K562 (cell line): ENCODE measurements around the gene ACTRT3. TPM values are rescaled to one million over a fixed set of nuclear protein-coding genes. Genes with fewer than 3 reads are reported as not detected.

ENCODE experiments used
- C11orf30 ChIP-seq: fragments of 450-650 bp; IDR thresholded peaks from 2 replicates; pipeline ENCODE4 v1.6.1; 2016; ENCODE audit warnings: low read depth, mild to moderate bottlenecking
- E2F6 ChIP-seq, 2 experiments: IDR thresholded peaks; 2 replicates each; pipeline ENCODE4 v1.6.1; 2011; ENCODE audit warnings: borderline replicate concordance in 1 of 2, control low read depth in 1 of 2, low read depth in 1 of 2, low read length in 1 of 2, mild to moderate bottlenecking in 1 of 2, mixed read lengths in 1 of 2, moderate library complexity in 1 of 2; ENCODE audit not compliant: insufficient read depth in 1 of 2, insufficient read length in 1 of 2, poor library complexity in 1 of 2, severe bottlenecking in 1 of 2; ENCODE audit errors: extremely low read depth in 1 of 2
- ERF ChIP-seq: fragments of 450-650 bp; formaldehyde crosslinking; IDR thresholded peaks from 2 replicates; pipeline ENCODE4 v1.4.0; 2020; ENCODE audit warnings: mild to moderate bottlenecking, mixed read lengths
- FUS ChIP-seq: fragments of 200-400 bp; formaldehyde crosslinking; optimal IDR thresholded peaks from 2 replicates; pipeline ENCODE3; 2017; ENCODE audit warnings: low read depth, low read length
- HLTF ChIP-seq: fragments of 450-650 bp; IDR thresholded peaks from 2 replicates; pipeline ENCODE4 v1.6.1; 2016
- KLF13 ChIP-seq: fragments of 450-650 bp; IDR thresholded peaks from 2 replicates; pipeline ENCODE4 v1.6.1; 2016; ENCODE audit warnings: missing genetic modification characterization, low read depth, mild to moderate bottlenecking, missing compliant biosample characterization, moderate library complexity, borderline replicate concordance
- MECOM ChIP-seq: fragments of 250-450 bp; sonication (Bioruptor Pico); IDR thresholded peaks from 2 replicates; pipeline ENCODE4 v1.8.0; 2022; ENCODE audit warnings: inconsistent platforms
- PBX2 ChIP-seq, 2 experiments: IDR thresholded peaks in 1 of 2; conservative IDR thresholded peaks in 1 of 2; 2 replicates each; pipeline ENCODE4 v1.6.1; 2016; ENCODE audit warnings: low read depth in 2 of 2, mild to moderate bottlenecking in 1 of 2, missing compliant biosample characterization in 1 of 2, missing genetic modification characterization in 1 of 2, moderate library complexity in 1 of 2
- PKNOX1 ChIP-seq: fragments of 450-650 bp; IDR thresholded peaks from 2 replicates; pipeline ENCODE4 v1.6.1; 2016
- SETDB1 ChIP-seq: IDR thresholded peaks from one replicate; pipeline ENCODE4 v1.6.1; 2012; ENCODE audit warnings: low read length, control low read depth, inconsistent platforms
- SREBF1 ChIP-seq: fragments of 150-350 bp; IDR thresholded peaks from 2 replicates; pipeline ENCODE4 v1.6.1; 2014; ENCODE audit warnings: antibody characterized with exemption, low read depth, low read length, borderline replicate concordance
- ZBTB17 ChIP-seq: fragments of 450-650 bp; formaldehyde crosslinking; IDR thresholded peaks from 2 replicates; pipeline ENCODE4 v1.4.0; 2020; ENCODE audit warnings: mild to moderate bottlenecking
- ZNF318 ChIP-seq, 2 experiments: fragments of 450-650 bp; IDR thresholded peaks; 2 replicates each; pipeline ENCODE4 v1.6.1; 2016; ENCODE audit warnings: mild to moderate bottlenecking in 2 of 2, borderline replicate concordance in 1 of 2, low read depth in 1 of 2, moderate library complexity in 1 of 2
- polyA plus RNA-seq, 8 experiments: library from polyadenylated mRNA; depleted of rRNA in 4 of 8; stranded (reverse) in 5 of 8; unstranded in 3 of 8; fragments of >200 nt; fragmentation: Nextera tagmentation in 2 of 8; fragmentation: Illumina TruSeq in 1 of 8; extraction: Ambion mirVana in 2 of 8; extraction: Trizol in 1 of 8; gene quantifications; 2 replicates each; pipeline versions ENCODE4 v1.2.1 to v1.2.3, GENCODE V29; 2011 to 2014; ENCODE audit warnings: inconsistent platforms in 1 of 8, missing spikeins in 1 of 8
- total RNA-seq, 7 experiments: library from RNA; depleted of rRNA in 6 of 7; stranded (reverse); fragments of >200 nt in 6 of 7; fragmentation: Illumina TruSeq in 2 of 7; extraction: Trizol in 2 of 7; gene quantifications; 2 replicates each; pipeline versions ENCODE4 v1.2.1 to v1.2.3, GENCODE V29; 2011 to 2021; ENCODE audit warnings: low replicate concordance in 1 of 7

Gene ACTRT3
- total and polyA plus RNA-seq, 9 of the 15 experiments (the other 6 are each of a cell fraction or from before 2014, with no cell fraction given): 0.06 to 0.11 (median 0.07) TPM; not detected in 5

GRCh38 chr3:169744366-169745054, 24.9 kb downstream of the ACTRT3 start (continued):
- TF ChIP-seq PKNOX1 (peak; percentile 81), ERF (no peak), E2F6 (IDR thresholded peaks at IDR 0.05; ENCODE audit: borderline replicate concordance in 1 of 2, extremely low read depth in 1 of 2, insufficient read depth in 1 of 2, insufficient read length in 1 of 2, low read depth in 1 of 2, low read length in 1 of 2, poor library complexity in 1 of 2, severe bottlenecking in 1 of 2) (no peak), PBX2 (CRISPR knock-in tag; IDR thresholded peaks at IDR 0.05; ENCODE audit: low read depth) (no peak), PBX2 (tag; conservative IDR thresholded peaks at IDR 0.05; ENCODE audit: low read depth) (peak; percentile 94), KLF13 (no peak), HLTF (no peak), SREBF1 (no peak), ZBTB17 (CRISPR knock-in tag) (no peak), SETDB1 (no peak), ZNF318 (IDR thresholded peaks at IDR 0.05; ENCODE audit: borderline replicate concordance in 1 of 2, low read depth in 1 of 2) (no peak), C11orf30 (no peak), FUS (no peak), MECOM (no peak)
